ENCODE measurements around the gene NUDT14.

NUDT14 gene

DNA sequence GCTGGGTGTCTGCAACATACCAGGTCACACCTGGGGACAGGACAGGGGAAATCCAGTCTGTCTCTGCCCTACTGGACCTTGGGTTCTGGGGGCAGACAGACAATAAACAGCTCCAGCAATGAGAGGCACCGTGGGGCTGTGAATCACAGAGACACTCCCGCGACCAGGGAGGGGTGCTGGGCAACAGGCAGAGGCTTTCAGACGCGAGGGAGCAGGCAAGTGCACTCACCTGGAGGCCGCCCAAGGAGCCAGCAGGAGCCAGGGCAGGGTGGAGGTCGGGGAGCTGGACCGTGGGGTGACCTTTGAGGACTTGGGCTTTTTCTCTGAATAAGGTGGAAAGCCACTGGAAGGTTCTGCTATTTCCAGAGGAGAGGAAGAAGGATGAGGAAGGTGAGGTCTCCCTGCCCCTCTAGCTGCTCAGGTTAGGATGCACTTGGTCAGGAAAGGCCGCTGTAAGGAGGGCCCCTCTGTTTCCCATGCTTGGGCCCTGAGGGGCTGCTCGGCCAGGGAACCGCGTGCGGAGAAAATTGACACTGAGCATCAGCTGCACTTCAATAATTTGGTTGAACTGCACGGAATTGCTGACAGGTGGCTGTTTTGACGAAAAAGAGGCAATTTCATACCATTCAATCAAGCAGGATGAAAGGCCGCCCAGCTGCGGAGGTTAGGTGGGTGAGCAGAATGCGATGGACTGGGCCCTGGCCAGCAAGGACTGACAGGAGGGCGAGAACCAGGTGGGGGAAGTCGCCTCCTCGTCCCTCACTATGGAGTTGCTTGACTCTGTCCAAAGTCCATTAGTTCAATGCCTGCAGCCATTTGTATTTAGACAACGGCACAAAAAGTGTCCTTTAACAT lies 54.8 kb downstream of the NUDT14 start:
- no peak for DNase-seq

- DNase-seq: no peak
Measured at GRCh38 chr14:105124823-105125222, 56.3 kb downstream of the NUDT14 start.

DNA sequence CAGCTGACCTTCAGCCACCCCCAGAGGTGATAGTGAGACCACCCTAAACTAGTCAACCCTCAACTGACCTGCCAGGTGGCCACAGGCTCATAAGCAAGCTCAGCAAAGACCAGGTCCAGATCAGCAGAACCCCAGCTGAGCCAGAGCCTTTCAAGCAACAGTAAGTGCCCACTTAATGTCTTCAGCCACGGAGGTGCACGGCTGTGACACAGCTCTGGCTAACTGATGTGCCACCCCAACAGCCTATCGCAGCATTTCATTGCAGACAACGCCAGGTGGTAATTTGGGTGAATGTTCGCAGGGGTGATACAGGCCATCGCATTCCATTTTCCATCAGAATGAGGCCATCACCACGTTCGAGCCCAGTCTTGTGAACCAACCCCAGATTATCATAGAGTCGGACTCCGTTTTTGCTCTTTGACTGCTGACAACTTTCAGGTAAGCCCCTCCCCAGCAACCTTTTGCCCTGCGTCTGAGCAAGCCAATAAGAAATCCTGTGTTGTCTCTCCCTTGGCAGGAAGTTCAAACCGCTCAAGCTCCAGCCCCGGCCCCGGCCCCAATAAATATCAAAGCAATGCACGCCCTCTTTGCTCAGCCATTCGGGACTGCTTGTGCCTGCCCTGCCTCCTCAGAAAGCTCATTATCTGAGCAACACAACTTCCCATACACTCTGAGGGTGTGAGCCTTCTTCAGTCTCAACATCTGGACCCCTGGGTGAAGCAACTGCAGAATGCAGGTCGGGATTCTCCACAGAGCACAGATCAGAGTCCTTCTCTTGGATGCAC lies 56.9 kb downstream of the NUDT14 start:
- no peak for DNase-seq

- no peak for DNase-seq
Measured at GRCh38 chr14:105123064-105123665, 57.9 kb downstream of the NUDT14 start.

Data from 8988T (cell line).